ENCODE measurements around the gene CXorf66. TPM values are rescaled to one million over a fixed set of nuclear protein-coding genes. Genes with fewer than 3 reads are reported as not detected.

CXorf66 gene, protein sequence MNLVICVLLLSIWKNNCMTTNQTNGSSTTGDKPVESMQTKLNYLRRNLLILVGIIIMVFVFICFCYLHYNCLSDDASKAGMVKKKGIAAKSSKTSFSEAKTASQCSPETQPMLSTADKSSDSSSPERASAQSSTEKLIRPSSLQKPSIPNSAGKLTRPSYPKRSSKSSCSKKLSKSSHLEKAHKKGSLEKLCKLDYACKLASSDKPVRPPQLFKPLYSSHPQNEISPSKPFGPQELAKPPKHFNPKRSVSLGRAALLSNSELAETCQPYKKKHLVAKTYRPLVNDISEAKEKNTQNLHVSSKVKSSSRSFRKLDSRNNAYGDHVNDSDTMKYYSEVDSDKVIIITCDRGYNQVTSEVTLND
- not detected for total RNA-seq
- not detected for total RNA-seq (2013)
- total RNA-seq = 0 reads per million in 29 experiments

DNA sequence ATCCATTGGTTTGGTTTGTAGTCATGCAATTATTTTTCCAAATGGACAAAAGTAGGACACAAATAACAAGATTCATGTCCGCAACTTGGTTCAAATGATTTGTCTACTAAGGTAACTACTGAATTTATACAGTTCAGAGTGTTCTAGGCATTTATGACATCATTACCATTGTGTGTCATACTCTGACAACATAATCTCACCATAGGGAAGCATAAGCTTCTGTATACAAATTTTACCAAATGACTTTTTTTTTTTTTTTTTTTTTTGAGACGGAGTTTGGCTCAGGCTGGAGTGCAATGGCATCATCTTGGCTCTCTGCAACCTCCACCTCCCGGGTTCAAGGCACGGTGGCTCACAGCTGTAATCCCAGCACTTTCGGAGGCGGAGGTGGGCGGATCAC, at the start of gene CXorf66:
CXorf66 (minus strand) TSS at position 101 of the 400 bp plus-strand sequence; CDS start at position 76, 25 bp downstream.
- Mint-ChIP-seq H3K9me3 (no peaks in the 10 kb centered on the region), H3K4me3 (no peak within 1 kb of the TSS), H3K27ac (no peak within 1 kb of the TSS), H3K4me1 (peaks cover 0 to 2% (median 0%) of the 10 kb centered on the region in 3 donors), H3K36me3 (no peaks in the 10 kb centered on the region), H3K27me3 (peaks cover 0 to 36% of the 10 kb centered on the region in 2 donors)
- no CpG with 5 or more reads among the region's 7 CpGs for WGBS (ENCODE audit: insufficient coverage)
- Histone ChIP-seq H3K4me1 (ENCODE audit: control insufficient read depth in 1 of 2, extremely low read depth in 1 of 2, insufficient read depth in 2 of 2, low read length in 2 of 2) (no peaks in the 10 kb centered on the region), H3K27ac (ENCODE audit: low read length) (no peak within 1 kb of the TSS), H3K9me3 (no peaks in the 10 kb centered on the region), H3K27me3 (replicated peaks in 1 of 2; ENCODE audit: control insufficient read depth in 2 of 2, extremely low read depth in 1 of 2, insufficient read depth in 2 of 2, low read length in 1 of 2) (no peaks in the 10 kb centered on the region), H3K4me3 (ENCODE audit: control insufficient read depth in 1 of 2, extremely low read depth in 1 of 2, low read length in 1 of 2) (no peak within 1 kb of the TSS), H3K36me3 (ENCODE audit: control insufficient read depth in 2 of 2, extremely low read depth in 1 of 2, insufficient read depth in 1 of 2, low read length in 1 of 2) (no peaks in the 10 kb centered on the region)
- DNase-seq (no peak), ATAC-seq (replicated peaks in 1 of 4) (no peak)
- CTCF ChIA-PET = interaction anchor here (0.6 to 0.7 kb wide), 2 partner anchors 11 to 205 kb away, joined by 3 read pairs; no protein-coding TSS in a partner anchor
- POLR2A ChIA-PET = interaction anchor here in 1 of 2 donors (0.7 kb wide), 1 partner anchor 24 kb away, joined by 5 read pairs; no protein-coding TSS in a partner anchor

DNA sequence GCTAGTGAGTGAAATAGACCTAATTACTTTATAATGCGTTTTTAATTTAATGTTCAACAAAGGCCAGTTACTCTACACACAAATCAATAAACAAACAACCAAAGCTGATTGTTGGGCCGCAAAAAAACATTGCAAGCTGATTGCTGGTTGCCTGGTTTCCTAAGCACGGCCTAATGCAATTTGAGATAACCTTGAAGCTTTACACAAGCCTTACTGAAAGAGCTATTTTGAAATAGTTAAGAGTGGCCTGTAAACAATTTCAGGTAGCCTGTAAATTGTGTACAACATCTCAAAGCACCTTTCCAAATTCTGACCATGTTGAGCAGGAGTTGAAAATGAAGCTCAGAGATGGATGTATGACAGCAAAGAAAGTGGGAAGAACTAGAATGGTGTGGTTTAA, 17.5 kb upstream of the CXorf66 start:
- Mint-ChIP-seq H3K9me3 (no peaks in the 10 kb centered on the region), H3K27me3 (peaks cover 0 to 5% of the 10 kb centered on the region in 2 donors), H3K36me3 (no peaks in the 10 kb centered on the region), H3K4me1 (no peaks in the 10 kb centered on the region), H3K4me3 (no peak overlapping the region), H3K27ac (no peak overlapping the region)
- Histone ChIP-seq H3K4me3 (ENCODE audit: control insufficient read depth in 1 of 2, extremely low read depth in 1 of 2, low read length in 1 of 2) (no peak overlapping the region), H3K9me3 (no peaks in the 10 kb centered on the region), H3K4me1 (ENCODE audit: control insufficient read depth in 1 of 2, extremely low read depth in 1 of 2, insufficient read depth in 2 of 2, low read length in 2 of 2) (no peaks in the 10 kb centered on the region), H3K27me3 (replicated peaks in 1 of 2; ENCODE audit: control insufficient read depth in 2 of 2, extremely low read depth in 1 of 2, insufficient read depth in 2 of 2, low read length in 1 of 2) (no peaks in the 10 kb centered on the region), H3K27ac (ENCODE audit: low read length) (no peak overlapping the region), H3K36me3 (ENCODE audit: control insufficient read depth in 2 of 2, extremely low read depth in 1 of 2, insufficient read depth in 1 of 2, low read length in 1 of 2) (no peaks in the 10 kb centered on the region)
- ChIA-PET CTCF (no interaction called here), POLR2A (no interaction called here)
- DNase-seq (no peak), ATAC-seq (replicated peaks in 1 of 4) (no peak)
- WGBS (ENCODE audit: insufficient coverage) = no CpG with 5 or more reads among the region's 3 CpGs

DNA sequence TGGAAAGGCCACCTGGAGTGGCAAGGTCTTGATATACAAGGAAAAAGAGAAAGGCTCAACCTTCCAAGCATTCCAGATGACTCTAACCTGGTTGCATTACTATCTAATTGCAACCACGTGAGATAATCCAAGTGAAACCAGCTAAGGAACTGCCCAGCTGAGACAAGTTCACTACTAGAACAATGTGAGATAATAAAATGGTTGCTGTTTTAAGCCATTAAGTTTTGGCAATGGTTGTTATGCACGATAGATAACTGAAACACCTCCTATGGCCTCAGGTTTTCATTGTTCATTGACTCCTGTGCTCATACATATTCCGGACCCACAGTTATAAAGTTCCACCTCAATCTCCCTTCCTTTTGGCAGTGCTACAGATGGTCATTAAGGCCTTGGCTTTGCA, 9.2 kb upstream of the CXorf66 start:
- Mint-ChIP-seq H3K27me3 (peaks cover 0 to 34% of the 10 kb centered on the region in 2 donors), H3K4me1 (peaks cover 2 to 6% (median 2%) of the 10 kb centered on the region in 3 donors), H3K4me3 (no peak overlapping the region), H3K27ac (no peak overlapping the region), H3K9me3 (peaks cover 0 to 4% (median 0%) of the 10 kb centered on the region in 3 donors), H3K36me3 (no peaks in the 10 kb centered on the region)
- no peak overlapping the region for H3K27ac ChIP-seq (ENCODE audit: low read length)
- POLR2A ChIA-PET = interaction anchor here in 1 of 2 donors (0.7 kb wide), 1 partner anchor 90 kb away, joined by 5 read pairs; no protein-coding TSS in a partner anchor
- DNase-seq (no peak), ATAC-seq (replicated peaks in 1 of 4) (no peak)
- WGBS (ENCODE audit: insufficient coverage) = no CpG with 5 or more reads among the region's 3 CpGs
- no peak overlapping the region for H3K4me3 ChIP-seq (ENCODE audit: control insufficient read depth in 1 of 2, extremely low read depth in 1 of 2, low read length in 1 of 2)
- CTCF ChIA-PET = interaction anchor here in 1 of 2 donors (0.6 to 0.7 kb wide), 2 partner anchors 782 to 1246 kb away, joined by 3 to 4 read pairs; no protein-coding TSS in a partner anchor
- H3K4me1 ChIP-seq (ENCODE audit: control insufficient read depth in 1 of 2, extremely low read depth in 1 of 2, insufficient read depth in 2 of 2, low read length in 2 of 2) = no peaks in the 10 kb centered on the region
- no peaks in the 10 kb centered on the region for H3K36me3 ChIP-seq (ENCODE audit: control insufficient read depth in 2 of 2, extremely low read depth in 1 of 2, insufficient read depth in 1 of 2, low read length in 1 of 2)
- no peaks in the 10 kb centered on the region for H3K9me3 ChIP-seq
- H3K27me3 ChIP-seq (replicated peaks in 1 of 2; ENCODE audit: control insufficient read depth in 2 of 2, extremely low read depth in 1 of 2, insufficient read depth in 2 of 2, low read length in 1 of 2) = no peaks in the 10 kb centered on the region

DNA sequence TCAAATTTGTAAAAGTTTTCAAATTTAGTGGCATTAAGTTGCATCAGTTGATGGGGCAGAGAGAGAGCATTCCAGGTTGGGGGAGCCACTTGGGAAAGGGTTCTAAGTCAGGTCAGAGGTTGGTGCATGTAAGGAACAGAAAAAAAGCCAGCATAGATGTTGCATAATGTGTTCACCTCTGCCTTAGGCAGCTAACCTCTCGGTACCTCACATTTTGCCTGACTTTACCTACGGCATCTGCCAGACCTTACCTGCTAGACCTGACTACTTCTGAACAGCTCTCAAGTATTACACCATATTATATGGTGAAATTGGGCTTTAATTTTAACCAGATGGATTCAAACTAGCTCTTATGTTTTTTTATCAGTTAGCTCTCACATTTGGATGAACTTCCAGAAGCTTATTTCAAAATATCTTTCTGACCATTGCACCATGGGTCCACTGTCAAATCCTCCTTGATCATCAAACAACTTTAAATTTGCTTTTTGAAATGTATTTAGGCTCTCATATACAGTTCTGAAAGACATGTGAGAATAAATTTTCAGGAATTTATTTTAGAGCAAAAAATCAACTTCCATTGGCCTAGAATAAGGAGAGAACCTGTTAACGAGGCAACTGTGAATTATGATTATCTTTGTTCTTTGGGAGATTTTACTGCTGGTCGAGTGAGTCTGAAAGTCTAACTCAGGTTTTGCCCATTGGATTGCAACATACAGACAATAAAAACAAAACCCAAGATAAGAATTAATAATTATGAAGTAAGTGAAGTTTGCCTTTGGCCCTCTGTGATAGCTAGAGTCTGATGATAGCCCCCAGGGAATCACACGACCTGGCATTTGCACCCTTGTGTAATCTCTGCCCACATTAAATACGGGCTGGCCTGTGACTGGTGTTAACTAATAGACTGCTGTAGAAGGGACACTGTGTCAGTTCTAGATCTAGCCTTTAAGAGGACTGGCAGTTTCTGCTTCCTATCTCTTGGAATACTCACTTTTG, 7.6 kb upstream of the CXorf66 start:
- CTCF ChIA-PET = interaction anchor here in 1 of 2 donors (0.6 kb wide), 1 partner anchor 226 kb away, joined by 3 read pairs; no protein-coding TSS in a partner anchor
- no peak overlapping the region for H3K27ac Mint-ChIP-seq
- H3K4me3 ChIP-seq (ENCODE audit: control insufficient read depth in 1 of 2, extremely low read depth in 1 of 2, low read length in 1 of 2) = no peak overlapping the region

DNA sequence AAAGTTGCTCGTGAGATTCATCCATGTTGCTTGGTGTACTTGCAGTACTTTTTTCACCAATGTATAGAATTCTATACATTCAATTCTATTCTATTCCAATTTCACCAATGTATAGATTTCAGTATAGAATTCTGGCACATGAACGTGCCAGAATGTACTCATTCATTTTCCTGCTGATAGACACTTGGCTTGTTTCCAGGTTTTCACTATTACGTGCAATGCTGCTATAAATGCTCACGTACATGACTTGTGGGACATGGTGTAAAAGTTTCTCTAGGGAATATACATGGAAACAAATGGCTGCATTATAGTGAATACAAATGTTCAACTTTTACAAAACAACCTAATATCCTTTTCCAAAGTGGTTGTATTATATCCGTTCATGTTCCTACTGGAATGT, 6.8 kb upstream of the CXorf66 start:
- no peak overlapping the region for H3K27ac ChIP-seq (ENCODE audit: low read length)
- ATAC-seq (replicated peaks in 1 of 4) = no peak
- CTCF ChIA-PET = no interaction called here
- DNase-seq = no peak
- no peak overlapping the region for H3K4me3 ChIP-seq (ENCODE audit: control insufficient read depth in 1 of 2, extremely low read depth in 1 of 2, low read length in 1 of 2)
- H3K36me3 Mint-ChIP-seq = no peaks in the 10 kb centered on the region
- no peaks in the 10 kb centered on the region for H3K4me1 ChIP-seq (ENCODE audit: control insufficient read depth in 1 of 2, extremely low read depth in 1 of 2, insufficient read depth in 2 of 2, low read length in 2 of 2)
- H3K9me3 ChIP-seq = no peaks in the 10 kb centered on the region
- H3K4me1 Mint-ChIP-seq = peaks cover 2 to 6% (median 2%) of the 10 kb centered on the region in 3 donors
- peaks cover 0 to 4% (median 0%) of the 10 kb centered on the region in 3 donors for H3K9me3 Mint-ChIP-seq
- H3K27me3 Mint-ChIP-seq = peaks cover 0 to 46% of the 10 kb centered on the region in 2 donors
- no peak overlapping the region for H3K4me3 Mint-ChIP-seq
- H3K36me3 ChIP-seq (ENCODE audit: control insufficient read depth in 2 of 2, extremely low read depth in 1 of 2, insufficient read depth in 1 of 2, low read length in 1 of 2) = no peaks in the 10 kb centered on the region
- POLR2A ChIA-PET = no interaction called here
- H3K27ac Mint-ChIP-seq = no peak overlapping the region
- WGBS (ENCODE audit: insufficient coverage) = no CpG with 5 or more reads among the region's 5 CpGs
- no peaks in the 10 kb centered on the region for H3K27me3 ChIP-seq (replicated peaks in 1 of 2; ENCODE audit: control insufficient read depth in 2 of 2, extremely low read depth in 1 of 2, insufficient read depth in 2 of 2, low read length in 1 of 2)

More for the DNA sequence above, 7.6 kb upstream of the CXorf66 start:
- H3K9me3 Mint-ChIP-seq = peaks cover 0 to 4% (median 0%) of the 10 kb centered on the region in 3 donors
- no peaks in the 10 kb centered on the region for H3K9me3 ChIP-seq
- ATAC-seq (replicated peaks in 1 of 4) (no peak), DNase-seq (no peak)
- H3K36me3 ChIP-seq (ENCODE audit: control insufficient read depth in 2 of 2, extremely low read depth in 1 of 2, insufficient read depth in 1 of 2, low read length in 1 of 2) = no peaks in the 10 kb centered on the region
- POLR2A ChIA-PET = no interaction called here
- no peak overlapping the region for H3K27ac ChIP-seq (ENCODE audit: low read length)
- H3K4me1 ChIP-seq (ENCODE audit: control insufficient read depth in 1 of 2, extremely low read depth in 1 of 2, insufficient read depth in 2 of 2, low read length in 2 of 2) = no peaks in the 10 kb centered on the region
- no peaks in the 10 kb centered on the region for H3K36me3 Mint-ChIP-seq
- no peaks in the 10 kb centered on the region for H3K27me3 ChIP-seq (replicated peaks in 1 of 2; ENCODE audit: control insufficient read depth in 2 of 2, extremely low read depth in 1 of 2, insufficient read depth in 2 of 2, low read length in 1 of 2)
- no CpG with 5 or more reads among the region's 6 CpGs for WGBS (ENCODE audit: insufficient coverage)
- H3K4me3 Mint-ChIP-seq = no peak overlapping the region
- peaks cover 0 to 43% of the 10 kb centered on the region in 2 donors for H3K27me3 Mint-ChIP-seq
- peaks cover 2 to 6% (median 2%) of the 10 kb centered on the region in 3 donors for H3K4me1 Mint-ChIP-seq

DNA sequence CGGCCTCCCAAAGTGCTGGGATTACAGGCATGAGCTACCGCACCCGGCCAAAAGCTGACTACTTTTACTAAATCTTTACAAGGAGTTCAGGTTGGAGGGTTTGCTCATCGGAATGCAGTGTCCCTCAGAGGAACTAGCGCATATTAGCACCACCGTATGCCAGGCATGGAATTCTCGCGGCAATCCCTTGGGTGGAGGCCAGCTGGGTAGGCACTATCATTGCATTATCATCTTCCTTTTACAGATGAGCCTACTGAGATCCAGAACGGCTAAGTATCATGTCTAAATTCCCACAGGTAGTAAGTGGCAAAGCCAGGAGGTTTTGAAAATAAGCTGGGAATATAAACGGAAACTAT, 6.1 kb upstream of the CXorf66 start:
- no CpG with 5 or more reads among the region's 10 CpGs for WGBS (ENCODE audit: insufficient coverage)
- ATAC-seq (replicated peaks in 1 of 4) (no peak), DNase-seq (no peak)
- peaks cover 0 to 3% (median 0%) of the 10 kb centered on the region in 3 donors for H3K9me3 Mint-ChIP-seq
- H3K36me3 Mint-ChIP-seq = no peaks in the 10 kb centered on the region
- no peak overlapping the region for H3K4me3 Mint-ChIP-seq
- H3K27me3 ChIP-seq (replicated peaks in 1 of 2; ENCODE audit: control insufficient read depth in 2 of 2, extremely low read depth in 1 of 2, insufficient read depth in 2 of 2, low read length in 1 of 2) = no peaks in the 10 kb centered on the region
- no peaks in the 10 kb centered on the region for H3K4me1 ChIP-seq (ENCODE audit: control insufficient read depth in 1 of 2, extremely low read depth in 1 of 2, insufficient read depth in 2 of 2, low read length in 2 of 2)
- no peak overlapping the region for H3K27ac ChIP-seq (ENCODE audit: low read length)
- H3K9me3 ChIP-seq = no peaks in the 10 kb centered on the region
- H3K4me3 ChIP-seq (ENCODE audit: control insufficient read depth in 1 of 2, extremely low read depth in 1 of 2, low read length in 1 of 2) = no peak overlapping the region
- peaks cover 2 to 6% (median 2%) of the 10 kb centered on the region in 3 donors for H3K4me1 Mint-ChIP-seq
- H3K27ac Mint-ChIP-seq = no peak overlapping the region
- ChIA-PET CTCF (interaction anchor here in 1 of 2 donors (0.6 kb wide), 1 partner anchor 610 kb away, joined by 3 read pairs; no protein-coding TSS in a partner anchor), POLR2A (no interaction called here)
- no peaks in the 10 kb centered on the region for H3K36me3 ChIP-seq (ENCODE audit: control insufficient read depth in 2 of 2, extremely low read depth in 1 of 2, insufficient read depth in 1 of 2, low read length in 1 of 2)
- H3K27me3 Mint-ChIP-seq = peaks cover 0 to 46% of the 10 kb centered on the region in 2 donors
